A549 (cell line): Measurements from ENCODE around the gene EYA3.

Experiments
- CHD4 ChIP-seq: fragments of 200-600 bp; sonication (generic); IDR thresholded peaks from 2 replicates; pipeline ENCODE4 v1.6.1; 2016; ENCODE audit warnings: antibody characterized with exemption, mild to moderate bottlenecking, borderline replicate concordance
- MAFK ChIP-seq: fragments of 450-650 bp; IDR thresholded peaks from 2 replicates; pipeline ENCODE4 v1.6.1; 2014; ENCODE audit not compliant: partially characterized antibody
- MAZ ChIP-seq: fragments of 150-350 bp; IDR thresholded peaks from 2 replicates; pipeline ENCODE4 v1.6.1; 2014; ENCODE audit warnings: antibody characterized with exemption, low read depth, low read length, borderline replicate concordance
- POLR2A ChIP-seq: IDR thresholded peaks from 2 replicates; pipeline ENCODE4 v1.6.1; 2012; ENCODE audit warnings: mild to moderate bottlenecking, low read length
- TF ChIP-seq, protein P1 (sequence below): fragments of 450-650 bp; IDR thresholded peaks from 2 replicates; pipeline ENCODE4 v1.6.1; 2014; ENCODE audit warnings: antibody characterized with exemption
- TF ChIP-seq, protein P2 (sequence below): fragments of >200 bp; sonication (Bioruptor Twin); formaldehyde crosslinking; IDR thresholded peaks from 3 replicates; pipeline ENCODE4 v1.5.1; 2016
- TF ChIP-seq, protein P3 (sequence below): fragments of 200-600 bp; sonication (generic); IDR thresholded peaks from 2 replicates; pipeline ENCODE4 v1.6.1; 2016; ENCODE audit warnings: antibody characterized with exemption, mild to moderate bottlenecking, moderate library complexity

DNA sequence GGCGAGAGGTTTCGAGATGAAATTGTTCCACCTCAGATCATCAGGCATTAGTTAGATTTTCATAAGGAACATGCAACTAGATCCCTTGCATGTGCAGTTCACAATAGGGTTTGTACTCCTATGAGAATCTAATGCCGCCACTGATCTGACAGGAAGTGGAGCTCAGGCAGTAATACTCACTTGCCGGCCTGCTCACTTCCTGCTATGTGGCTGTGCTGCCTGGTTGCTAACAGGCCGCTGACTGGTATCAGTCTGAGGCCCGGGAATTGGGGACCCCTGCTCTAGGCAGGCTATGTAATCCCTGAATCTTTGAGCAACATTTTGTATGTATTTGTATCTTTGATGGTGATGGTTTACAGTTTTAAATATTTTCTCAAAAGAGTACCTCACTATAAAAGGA is 96.1 kb downstream of the EYA3 start:
- TF ChIP-seq, protein P1, sequence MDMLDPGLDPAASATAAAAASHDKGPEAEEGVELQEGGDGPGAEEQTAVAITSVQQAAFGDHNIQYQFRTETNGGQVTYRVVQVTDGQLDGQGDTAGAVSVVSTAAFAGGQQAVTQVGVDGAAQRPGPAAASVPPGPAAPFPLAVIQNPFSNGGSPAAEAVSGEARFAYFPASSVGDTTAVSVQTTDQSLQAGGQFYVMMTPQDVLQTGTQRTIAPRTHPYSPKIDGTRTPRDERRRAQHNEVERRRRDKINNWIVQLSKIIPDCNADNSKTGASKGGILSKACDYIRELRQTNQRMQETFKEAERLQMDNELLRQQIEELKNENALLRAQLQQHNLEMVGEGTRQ: no peak
- TF ChIP-seq CHD4 (no peak), MAZ (no peak), MAFK (no peak), POLR2A (no peak)
- TF ChIP-seq, protein P2, sequence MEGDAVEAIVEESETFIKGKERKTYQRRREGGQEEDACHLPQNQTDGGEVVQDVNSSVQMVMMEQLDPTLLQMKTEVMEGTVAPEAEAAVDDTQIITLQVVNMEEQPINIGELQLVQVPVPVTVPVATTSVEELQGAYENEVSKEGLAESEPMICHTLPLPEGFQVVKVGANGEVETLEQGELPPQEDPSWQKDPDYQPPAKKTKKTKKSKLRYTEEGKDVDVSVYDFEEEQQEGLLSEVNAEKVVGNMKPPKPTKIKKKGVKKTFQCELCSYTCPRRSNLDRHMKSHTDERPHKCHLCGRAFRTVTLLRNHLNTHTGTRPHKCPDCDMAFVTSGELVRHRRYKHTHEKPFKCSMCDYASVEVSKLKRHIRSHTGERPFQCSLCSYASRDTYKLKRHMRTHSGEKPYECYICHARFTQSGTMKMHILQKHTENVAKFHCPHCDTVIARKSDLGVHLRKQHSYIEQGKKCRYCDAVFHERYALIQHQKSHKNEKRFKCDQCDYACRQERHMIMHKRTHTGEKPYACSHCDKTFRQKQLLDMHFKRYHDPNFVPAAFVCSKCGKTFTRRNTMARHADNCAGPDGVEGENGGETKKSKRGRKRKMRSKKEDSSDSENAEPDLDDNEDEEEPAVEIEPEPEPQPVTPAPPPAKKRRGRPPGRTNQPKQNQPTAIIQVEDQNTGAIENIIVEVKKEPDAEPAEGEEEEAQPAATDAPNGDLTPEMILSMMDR: no peak
- TF ChIP-seq, protein P3, sequence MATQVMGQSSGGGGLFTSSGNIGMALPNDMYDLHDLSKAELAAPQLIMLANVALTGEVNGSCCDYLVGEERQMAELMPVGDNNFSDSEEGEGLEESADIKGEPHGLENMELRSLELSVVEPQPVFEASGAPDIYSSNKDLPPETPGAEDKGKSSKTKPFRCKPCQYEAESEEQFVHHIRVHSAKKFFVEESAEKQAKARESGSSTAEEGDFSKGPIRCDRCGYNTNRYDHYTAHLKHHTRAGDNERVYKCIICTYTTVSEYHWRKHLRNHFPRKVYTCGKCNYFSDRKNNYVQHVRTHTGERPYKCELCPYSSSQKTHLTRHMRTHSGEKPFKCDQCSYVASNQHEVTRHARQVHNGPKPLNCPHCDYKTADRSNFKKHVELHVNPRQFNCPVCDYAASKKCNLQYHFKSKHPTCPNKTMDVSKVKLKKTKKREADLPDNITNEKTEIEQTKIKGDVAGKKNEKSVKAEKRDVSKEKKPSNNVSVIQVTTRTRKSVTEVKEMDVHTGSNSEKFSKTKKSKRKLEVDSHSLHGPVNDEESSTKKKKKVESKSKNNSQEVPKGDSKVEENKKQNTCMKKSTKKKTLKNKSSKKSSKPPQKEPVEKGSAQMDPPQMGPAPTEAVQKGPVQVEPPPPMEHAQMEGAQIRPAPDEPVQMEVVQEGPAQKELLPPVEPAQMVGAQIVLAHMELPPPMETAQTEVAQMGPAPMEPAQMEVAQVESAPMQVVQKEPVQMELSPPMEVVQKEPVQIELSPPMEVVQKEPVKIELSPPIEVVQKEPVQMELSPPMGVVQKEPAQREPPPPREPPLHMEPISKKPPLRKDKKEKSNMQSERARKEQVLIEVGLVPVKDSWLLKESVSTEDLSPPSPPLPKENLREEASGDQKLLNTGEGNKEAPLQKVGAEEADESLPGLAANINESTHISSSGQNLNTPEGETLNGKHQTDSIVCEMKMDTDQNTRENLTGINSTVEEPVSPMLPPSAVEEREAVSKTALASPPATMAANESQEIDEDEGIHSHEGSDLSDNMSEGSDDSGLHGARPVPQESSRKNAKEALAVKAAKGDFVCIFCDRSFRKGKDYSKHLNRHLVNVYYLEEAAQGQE: no peak
